HG02943 (cell line): ENCODE data around the gene ACTL8.

Experiments used
- ATAC-seq: cut with Tn5 transposase; IDR thresholded peaks from one replicate; pipeline ENCODE4 v1.9.1; 2021; ENCODE audit warnings: mild to moderate bottlenecking, low read depth, moderate library complexity; ENCODE audit not compliant: unreplicated experiment

Gene ACTL8

GRCh38 chr1:17798011-17798410, 42.9 kb downstream of the ACTL8 start:
- no peak for ATAC-seq

- no peak for ATAC-seq
These were observed 43.8 kb downstream of the ACTL8 start for GRCh38 chr1:17798799-17799382.

- no peak for ATAC-seq
These were observed 44.5 kb downstream of the ACTL8 start for GRCh38 chr1:17799642-17800041.

GRCh38 chr1:17802164-17802563, 47.0 kb downstream of the ACTL8 start:
- no peak for ATAC-seq

GRCh38 chr1:17802945-17803344, 47.8 kb downstream of the ACTL8 start:
- no peak for ATAC-seq

- ATAC-seq: no peak
These were observed 50.9 kb downstream of the ACTL8 start for GRCh38 chr1:17805869-17806684.

- no peak for ATAC-seq
These were observed 53.7 kb downstream of the ACTL8 start for GRCh38 chr1:17808816-17809215.

- no peak for ATAC-seq
These were observed 55.5 kb downstream of the ACTL8 start for GRCh38 chr1:17810668-17811067.

- ATAC-seq: no peak
These were observed 61.4 kb downstream of the ACTL8 start for GRCh38 chr1:17816511-17816910.

- no peak for ATAC-seq
These were observed 64.1 kb downstream of the ACTL8 start for GRCh38 chr1:17819129-17819802.

- ATAC-seq: no peak
These were observed 65.1 kb downstream of the ACTL8 start for GRCh38 chr1:17820198-17820597.

- no peak for ATAC-seq
These were observed 67.8 kb downstream of the ACTL8 start for GRCh38 chr1:17822741-17823426.

GRCh38 chr1:17825273-17826164, 70.4 kb downstream of the ACTL8 start:
- ATAC-seq: no peak

- ATAC-seq: no peak
These were observed 71.0 kb downstream of the ACTL8 start for GRCh38 chr1:17826165-17826488.

GRCh38 chr1:17828991-17829390, 73.9 kb downstream of the ACTL8 start:
- no peak for ATAC-seq

- no peak for ATAC-seq
These were observed 74.4 kb downstream of the ACTL8 start for GRCh38 chr1:17829579-17829978.

- no peak for ATAC-seq
These were observed 76.5 kb downstream of the ACTL8 start for GRCh38 chr1:17831597-17831996.

- ATAC-seq: no peak
These were observed 78.7 kb downstream of the ACTL8 start for GRCh38 chr1:17833661-17834501.

GRCh38 chr1:17834561-17835100, 79.5 kb downstream of the ACTL8 start:
- ATAC-seq: no peak
